ENCODE measurements around the gene ENOX1. TPM values are rescaled to one million over a fixed set of nuclear protein-coding genes. Genes with fewer than 3 reads are reported as not detected.

Gene ENOX1
- total and polyA plus RNA-seq, 9 of the 15 experiments (the other 6 are each of a cell fraction or from before 2014, with no cell fraction given), result not detected

DNA sequence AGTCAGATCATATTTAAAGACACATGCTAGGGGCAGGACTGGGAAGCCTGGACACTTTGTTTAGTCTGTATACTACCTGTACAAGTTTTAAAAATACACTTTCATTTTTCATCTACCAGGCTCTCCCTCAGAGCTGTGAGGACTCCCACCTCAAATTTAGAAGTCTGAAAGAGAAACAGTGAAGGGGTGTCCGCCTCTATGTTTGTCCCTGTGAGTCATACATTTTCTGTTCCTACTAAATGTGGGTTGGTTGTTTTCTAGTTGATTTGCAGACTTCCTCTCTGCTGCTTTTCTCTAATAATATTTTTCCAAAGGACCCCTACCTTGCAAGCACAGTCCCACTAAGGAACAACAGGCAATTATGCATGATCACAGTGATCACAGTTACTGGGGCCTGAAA is 110.5 kb downstream of the ENOX1 start:
- H3K4me2 ChIP-seq (ENCODE audit: insufficient read depth, low read length), result no peak overlapping the region
- FAIRE-seq (no peak), DNase-seq (ENCODE audit: extremely low read depth in 1 of 4, low spot score in 3 of 4) (no peak), ATAC-seq (no peak)
- H3K9me1 ChIP-seq (ENCODE audit: control insufficient read depth, insufficient read depth, low read length), result no peaks in the 10 kb centered on the region
- H3K79me2 ChIP-seq (ENCODE audit: control insufficient read depth, insufficient read depth, low read length), result no peaks in the 10 kb centered on the region
- no peak for TF ChIP-seq SAFB2 (IDR thresholded peaks at IDR 0.05; ENCODE audit: borderline replicate concordance, low read depth, low read length, severe bottlenecking)
- TF ChIP-seq, protein P1, sequence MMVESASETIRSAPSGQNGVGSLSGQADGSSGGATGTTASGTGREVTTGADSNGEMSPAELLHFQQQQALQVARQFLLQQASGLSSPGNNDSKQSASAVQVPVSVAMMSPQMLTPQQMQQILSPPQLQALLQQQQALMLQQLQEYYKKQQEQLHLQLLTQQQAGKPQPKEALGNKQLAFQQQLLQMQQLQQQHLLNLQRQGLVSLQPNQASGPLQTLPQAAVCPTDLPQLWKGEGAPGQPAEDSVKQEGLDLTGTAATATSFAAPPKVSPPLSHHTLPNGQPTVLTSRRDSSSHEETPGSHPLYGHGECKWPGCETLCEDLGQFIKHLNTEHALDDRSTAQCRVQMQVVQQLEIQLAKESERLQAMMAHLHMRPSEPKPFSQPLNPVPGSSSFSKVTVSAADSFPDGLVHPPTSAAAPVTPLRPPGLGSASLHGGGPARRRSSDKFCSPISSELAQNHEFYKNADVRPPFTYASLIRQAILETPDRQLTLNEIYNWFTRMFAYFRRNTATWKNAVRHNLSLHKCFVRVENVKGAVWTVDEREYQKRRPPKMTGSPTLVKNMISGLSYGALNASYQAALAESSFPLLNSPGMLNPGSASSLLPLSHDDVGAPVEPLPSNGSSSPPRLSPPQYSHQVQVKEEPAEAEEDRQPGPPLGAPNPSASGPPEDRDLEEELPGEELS (CRISPR knock-in tag; IDR thresholded peaks at IDR 0.05; ENCODE audit: borderline replicate concordance), result no peak
- TF ChIP-seq, protein P2, sequence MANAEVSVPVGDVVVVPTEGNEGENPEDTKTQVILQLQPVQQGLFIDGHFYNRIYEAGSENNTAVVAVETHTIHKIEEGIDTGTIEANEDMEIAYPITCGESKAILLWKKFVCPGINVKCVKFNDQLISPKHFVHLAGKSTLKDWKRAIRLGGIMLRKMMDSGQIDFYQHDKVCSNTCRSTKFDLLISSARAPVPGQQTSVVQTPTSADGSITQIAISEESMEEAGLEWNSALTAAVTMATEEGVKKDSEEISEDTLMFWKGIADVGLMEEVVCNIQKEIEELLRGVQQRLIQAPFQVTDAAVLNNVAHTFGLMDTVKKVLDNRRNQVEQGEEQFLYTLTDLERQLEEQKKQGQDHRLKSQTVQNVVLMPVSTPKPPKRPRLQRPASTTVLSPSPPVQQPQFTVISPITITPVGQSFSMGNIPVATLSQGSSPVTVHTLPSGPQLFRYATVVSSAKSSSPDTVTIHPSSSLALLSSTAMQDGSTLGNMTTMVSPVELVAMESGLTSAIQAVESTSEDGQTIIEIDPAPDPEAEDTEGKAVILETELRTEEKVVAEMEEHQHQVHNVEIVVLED (CRISPR knock-in tag; IDR thresholded peaks at IDR 0.05), result no peak
- TF ChIP-seq RBM25 (IDR thresholded peaks at IDR 0.05; ENCODE audit: low read depth, low read length, severe bottlenecking), result no peak
- no peak for TF ChIP-seq XRCC5 (IDR thresholded peaks at IDR 0.05; ENCODE audit: low read depth, low read length)
- no peak for TF ChIP-seq ZNF263 (CRISPR knock-in tag; IDR thresholded peaks at IDR 0.05; ENCODE audit: borderline replicate concordance)
- no peak for TF ChIP-seq NR2F6 (CRISPR knock-in tag; IDR thresholded peaks at IDR 0.05)
- TF ChIP-seq CBFB (CRISPR knock-in tag; IDR thresholded peaks at IDR 0.05), result no peak
- no peak for TF ChIP-seq KAT8 (IDR thresholded peaks at IDR 0.05; ENCODE audit: low read depth)
- no peak for TF ChIP-seq POLR2B (IDR thresholded peaks at IDR 0.05; ENCODE audit: low read depth, partially characterized antibody)
- no peak for TF ChIP-seq HNRNPLL (IDR thresholded peaks at IDR 0.05; ENCODE audit: low read depth, low read length, poor library complexity, severe bottlenecking)
- no peak for TF ChIP-seq MCM7 (IDR thresholded peaks at IDR 0.05)
- no peak for TF ChIP-seq ASH1L (IDR thresholded peaks at IDR 0.05; ENCODE audit: borderline replicate concordance, low read depth, partially characterized antibody)
- TF ChIP-seq JUND (IDR thresholded peaks at IDR 0.05; ENCODE audit: borderline replicate concordance, low read depth, low read length), result no peak
- TF ChIP-seq JUND (tag; IDR thresholded peaks at IDR 0.05; ENCODE audit: borderline replicate concordance, low read depth, low read length), result no peak
- TF ChIP-seq, protein P3, sequence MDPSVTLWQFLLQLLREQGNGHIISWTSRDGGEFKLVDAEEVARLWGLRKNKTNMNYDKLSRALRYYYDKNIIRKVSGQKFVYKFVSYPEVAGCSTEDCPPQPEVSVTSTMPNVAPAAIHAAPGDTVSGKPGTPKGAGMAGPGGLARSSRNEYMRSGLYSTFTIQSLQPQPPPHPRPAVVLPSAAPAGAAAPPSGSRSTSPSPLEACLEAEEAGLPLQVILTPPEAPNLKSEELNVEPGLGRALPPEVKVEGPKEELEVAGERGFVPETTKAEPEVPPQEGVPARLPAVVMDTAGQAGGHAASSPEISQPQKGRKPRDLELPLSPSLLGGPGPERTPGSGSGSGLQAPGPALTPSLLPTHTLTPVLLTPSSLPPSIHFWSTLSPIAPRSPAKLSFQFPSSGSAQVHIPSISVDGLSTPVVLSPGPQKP (CRISPR knock-in tag; IDR thresholded peaks at IDR 0.05), result no peak
- TF ChIP-seq, protein P4, sequence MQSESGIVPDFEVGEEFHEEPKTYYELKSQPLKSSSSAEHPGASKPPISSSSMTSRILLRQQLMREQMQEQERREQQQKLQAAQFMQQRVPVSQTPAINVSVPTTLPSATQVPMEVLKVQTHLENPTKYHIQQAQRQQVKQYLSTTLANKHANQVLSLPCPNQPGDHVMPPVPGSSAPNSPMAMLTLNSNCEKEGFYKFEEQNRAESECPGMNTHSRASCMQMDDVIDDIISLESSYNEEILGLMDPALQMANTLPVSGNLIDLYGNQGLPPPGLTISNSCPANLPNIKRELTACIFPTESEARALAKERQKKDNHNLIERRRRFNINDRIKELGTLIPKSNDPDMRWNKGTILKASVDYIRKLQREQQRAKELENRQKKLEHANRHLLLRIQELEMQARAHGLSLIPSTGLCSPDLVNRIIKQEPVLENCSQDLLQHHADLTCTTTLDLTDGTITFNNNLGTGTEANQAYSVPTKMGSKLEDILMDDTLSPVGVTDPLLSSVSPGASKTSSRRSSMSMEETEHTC (IDR thresholded peaks at IDR 0.05), result no peak
- TF ChIP-seq, protein P5, sequence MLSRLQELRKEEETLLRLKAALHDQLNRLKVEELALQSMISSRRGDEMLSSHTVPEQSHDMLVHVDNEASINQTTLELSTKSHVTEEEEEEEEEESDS (CRISPR knock-in tag; IDR thresholded peaks at IDR 0.05), result no peak
- no peaks in the 10 kb centered on the region for H3K9me3 ChIP-seq (replicated peaks; ENCODE audit: control insufficient read depth, insufficient read depth, low read depth, low read length)
- ChIA-PET CTCF (ENCODE audit: low intra/inter-chr PET ratio) (no interaction called here), POLR2A (no interaction called here)
- no peak overlapping the region for H3K27ac ChIP-seq (ENCODE audit: extremely low read depth, low read depth, low read length)
- 0% methylated on average over 1 of the region's 1 CpG for WGBS (ENCODE audit: insufficient coverage, low coverage, missing lambda C conversion rate)
- H3K4me3 ChIP-seq, result no peak overlapping the region
- no peaks in the 10 kb centered on the region for H4K20me1 ChIP-seq (replicated peaks; ENCODE audit: control insufficient read depth, insufficient read depth, low read length)
- no peak overlapping the region for H2AFZ ChIP-seq (ENCODE audit: low read depth, low read length)
- in situ Hi-C loops (cut with MboI), result no loop called here
- BruUV-seq (replicated peaks), result no TSS peak
- no peaks in the 10 kb centered on the region for H3K4me1 ChIP-seq (replicated peaks in 1 of 2; ENCODE audit: control insufficient read depth in 2 of 2, insufficient read depth in 2 of 2, low read length in 2 of 2)
- H3K9ac ChIP-seq (ENCODE audit: insufficient read depth in 1 of 2, low read depth in 2 of 2, low read length in 2 of 2), result no peak overlapping the region
- no peaks in the 10 kb centered on the region for H3K36me3 ChIP-seq (ENCODE audit: control insufficient read depth, insufficient read depth, low read length)
- H3K27me3 ChIP-seq (ENCODE audit: control insufficient read depth in 2 of 2, insufficient read depth in 2 of 2, low read length in 2 of 2), result no peaks in the 10 kb centered on the region
- intact Hi-C loops (cut with micrococcal nuclease), result no loop called here
